GM11168 (cell line): ENCODE measurements around the gene IFNLR1.

Experiments
- in situ Hi-C: fragments of 300-500 bp; cut with MboI; formaldehyde crosslinking; loops from one replicate; pipeline ENCODE4 v1.12.0; 2022; ENCODE audit warnings: low sequenced_read_pairs; ENCODE audit not compliant: unreplicated experiment

Gene IFNLR1

GRCh38 chr1:24111262-24111995, 75.7 kb downstream of the IFNLR1 start:
- in situ Hi-C loops, result no loop called here

- in situ Hi-C loops, result no loop called here
Observed at GRCh38 chr1:24110642-24111261, 76.3 kb downstream of the IFNLR1 start.

- in situ Hi-C loops, result no loop called here
Observed at GRCh38 chr1:24109686-24110475, 77.2 kb downstream of the IFNLR1 start.

GRCh38 chr1:24109166-24109483, 78.0 kb downstream of the IFNLR1 start:
- in situ Hi-C loops, result no loop called here

DNA sequence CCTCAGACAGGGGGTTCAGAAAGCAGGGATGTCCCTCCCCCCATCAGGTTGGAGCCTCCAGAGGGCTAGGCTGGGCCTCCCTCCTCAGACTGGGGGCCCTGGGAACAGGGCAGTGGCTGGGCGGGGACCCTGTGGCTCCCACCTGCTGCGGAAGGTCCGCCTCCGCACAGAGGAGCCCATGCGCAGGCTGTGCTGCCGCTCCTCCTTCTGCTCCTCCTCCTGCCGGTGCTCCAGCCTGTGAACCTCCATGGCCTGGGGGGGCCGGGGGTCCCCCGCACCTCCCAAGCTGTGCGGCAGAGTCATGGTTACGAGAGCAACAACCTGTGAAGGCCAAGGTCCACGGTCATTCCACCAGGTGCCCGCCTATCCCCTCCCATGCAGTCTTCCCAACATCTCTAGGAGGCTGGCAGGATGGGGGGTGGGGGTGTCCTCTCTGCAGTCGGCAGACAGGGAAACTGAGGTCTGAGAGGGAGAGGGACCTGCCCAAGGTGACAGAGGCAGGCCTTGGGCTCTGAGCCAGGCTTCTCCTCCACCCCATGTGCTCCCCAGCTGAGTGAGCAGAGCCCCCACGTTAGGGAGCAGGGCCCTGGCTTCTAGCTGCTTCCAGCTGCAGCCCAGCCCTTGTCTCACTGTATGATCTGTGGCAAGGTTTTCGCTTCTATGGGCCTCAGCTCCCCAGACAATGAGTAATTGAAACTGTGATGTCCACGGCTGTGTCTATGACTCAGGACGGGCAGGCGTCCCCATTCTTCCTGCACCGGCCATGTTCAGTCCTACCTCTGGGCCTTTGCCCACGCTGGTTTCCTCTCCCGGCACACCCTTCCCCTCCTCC, 78.5 kb downstream of the IFNLR1 start:
- in situ Hi-C loops, result no loop called here

DNA sequence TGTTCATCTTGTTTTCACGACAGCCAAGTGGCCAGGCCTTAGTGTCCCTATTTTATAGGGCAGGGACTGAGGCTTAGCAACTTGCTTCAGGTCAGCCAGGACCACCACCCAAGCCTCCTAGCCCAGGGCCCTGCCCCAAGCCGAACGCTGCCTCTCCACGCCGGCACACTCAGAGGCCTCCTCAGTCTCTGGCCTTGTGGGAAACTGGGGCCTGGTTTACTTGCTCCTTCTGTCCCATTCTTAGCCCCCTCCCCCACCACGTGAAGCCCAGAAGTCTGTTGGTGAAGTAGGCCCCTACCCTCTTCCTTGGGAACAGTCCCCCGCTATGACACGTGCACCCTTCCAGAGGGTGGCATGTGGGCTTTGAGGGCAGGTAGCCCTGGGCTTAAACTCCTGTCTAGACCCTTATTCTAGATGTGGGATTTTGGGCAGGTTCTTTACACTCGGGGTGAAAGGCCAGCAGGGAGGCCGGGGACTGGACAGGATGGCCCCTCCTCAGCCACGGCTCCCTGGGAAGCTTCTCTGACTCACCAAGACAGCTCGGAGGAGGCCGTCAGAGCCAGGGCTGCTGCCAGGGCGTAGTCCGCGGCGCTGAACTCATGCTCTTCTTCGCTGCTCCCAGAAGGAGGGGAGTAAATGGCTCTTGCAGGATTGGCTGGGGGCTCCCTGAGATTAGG, 79.5 kb downstream of the IFNLR1 start:
- in situ Hi-C loops, result no loop called here

GRCh38 chr1:24105368-24106160, 81.5 kb downstream of the IFNLR1 start:
- in situ Hi-C loops, result no loop called here

GRCh38 chr1:24104854-24105253, 82.2 kb downstream of the IFNLR1 start:
- in situ Hi-C loops, result no loop called here
